Medulla oblongata (tissue), 1 donor: ENCODE data around the gene SKIC3.

ENCODE experiments used
- DNase-seq: peaks from one replicate; pipeline ENCODE4 v3.0.0-alpha.2; 2015; ENCODE audit errors: extremely low spot score

The SKIC3 gene

GRCh38 chr5:95554647-95555548, at the start of gene SKIC3, which contains the start of gene ARSK:
SKIC3 (minus strand) TSS chr5:95554977; CDS start chr5:95547150, 7,827 bp downstream.
ARSK (plus strand) TSS chr5:95555101; CDS start chr5:95555279, 178 bp downstream.
- peak; percentile 99 for DNase-seq

GRCh38 chr5:95600557-95600956, 45.8 kb upstream of the SKIC3 start:
- DNase-seq = no peak

GRCh38 chr5:95599252-95599651, 44.5 kb upstream of the SKIC3 start:
- DNase-seq = no peak

GRCh38 chr5:95595289-95595931, 40.6 kb upstream of the SKIC3 start:
- no peak for DNase-seq

- no peak for DNase-seq
Observed at GRCh38 chr5:95591490-95591901, 36.7 kb upstream of the SKIC3 start.

- no peak for DNase-seq
Observed at GRCh38 chr5:95590880-95591279, 36.1 kb upstream of the SKIC3 start.

- no peak for DNase-seq
Observed at GRCh38 chr5:95583992-95584391, 29.2 kb upstream of the SKIC3 start.

GRCh38 chr5:95581576-95581975, 26.8 kb upstream of the SKIC3 start:
- no peak for DNase-seq

GRCh38 chr5:95572016-95572415, 17.2 kb upstream of the SKIC3 start:
- DNase-seq = no peak

GRCh38 chr5:95565280-95565920, 10.6 kb upstream of the SKIC3 start:
- no peak for DNase-seq

GRCh38 chr5:95564450-95564849, 9.7 kb upstream of the SKIC3 start:
- DNase-seq = no peak

- DNase-seq = no peak
Observed at GRCh38 chr5:95563367-95563766, 8.6 kb upstream of the SKIC3 start.

- no peak for DNase-seq
Observed at GRCh38 chr5:95562282-95562681, 7.5 kb upstream of the SKIC3 start.

- no peak for DNase-seq
Observed at GRCh38 chr5:95557841-95558240, 3.1 kb upstream of the SKIC3 start.

- DNase-seq = peak; percentile 24
Observed at GRCh38 chr5:95555553-95555952, 776 bp upstream of the SKIC3 start.

- no peak for DNase-seq
Observed at GRCh38 chr5:95554331-95554646, 488 bp downstream of the SKIC3 start.

GRCh38 chr5:95549030-95549429, 5.7 kb downstream of the SKIC3 start:
- DNase-seq = no peak

GRCh38 chr5:95543017-95543705, 11.6 kb downstream of the SKIC3 start:
- no peak for DNase-seq

- DNase-seq = no peak
Observed at GRCh38 chr5:95537501-95537900, 17.3 kb downstream of the SKIC3 start.

- DNase-seq = no peak
Observed at GRCh38 chr5:95533761-95534160, 21.0 kb downstream of the SKIC3 start.

GRCh38 chr5:95533106-95533505, 21.7 kb downstream of the SKIC3 start:
- no peak for DNase-seq

GRCh38 chr5:95532415-95532814, 22.4 kb downstream of the SKIC3 start:
- DNase-seq = no peak
